HCT116 (cell line): ENCODE results near the gene SAMD14. TPM values are rescaled to one million over a fixed set of nuclear protein-coding genes. Genes with fewer than 3 reads are reported as not detected.

Source experiments
- ATAC-seq: fragments of 200-7000 bp; cut with Tn5 transposase; 2 replicates; pipeline ENCODE4 v1.9.1; 2020; ENCODE audit warnings: mild to moderate bottlenecking, moderate library complexity
- BruUV-seq: library from RNA; stranded (reverse); fragments of 400-500 nt; replicated peaks from 2 replicates; lab custom pipeline; 2021; lab: Mats Ljungman, UMichigan
- CTCF ChIA-PET: fragments of 300-600 bp; sonication (Branson Sonifier 250); formaldehyde crosslinking; loops from one replicate; lab custom pipeline; 2021; ENCODE audit warnings: antibody characterized with exemption; lab: Charles Lee
- POLR2A ChIA-PET: fragments of 300-600, 350-600 bp; sonication (Branson Sonifier 250); formaldehyde crosslinking; loops from one replicate; lab custom pipeline; 2021; ENCODE audit warnings: antibody characterized with exemption; lab: Charles Lee
- RAD21 ChIA-PET, 2 experiments: fragments of 300-600 bp; sonication (Branson Sonifier 250); formaldehyde crosslinking; loops; one replicate each; lab custom pipeline; 2023; ENCODE audit warnings: low total read pairs in 2 of 2; ENCODE audit not compliant: uncharacterized antibody in 2 of 2, unreplicated experiment in 2 of 2, low non-redundant PET in 1 of 2; lab: Charles Lee
- DNase-seq: peaks from one replicate; pipeline ENCODE4 v3.0.0-alpha.2; 2010; ENCODE audit warnings: low read depth, low spot score
- H2AFZ ChIP-seq: fragments of 200-600 bp; shearing (Covaris generic), sonication (generic); 2 replicates; pipeline ENCODE4 v1.6.1; 2017; ENCODE audit warnings: low read depth, mixed run types, mixed read lengths, antibody characterized with exemption, low read length; ENCODE audit not compliant: poor library complexity, severe bottlenecking
- H3K27ac ChIP-seq: 2 replicates; pipeline ENCODE4 v1.5.1; 2012; ENCODE audit warnings: low read depth, low read length
- H3K27me3 ChIP-seq: fragments of 200-600 bp; sonication (generic); 2 replicates; pipeline ENCODE4 v1.6.1; 2016; ENCODE audit warnings: mixed run types, low read length, mixed read lengths; ENCODE audit not compliant: insufficient read depth
- H3K36me3 ChIP-seq, 2 experiments: fragments of 200-500 bp in 1 of 2; fragments of 200-600 bp in 1 of 2; sonication (Bioruptor generic) in 1 of 2; sonication (generic) in 1 of 2; 2 replicates each; pipeline versions ENCODE4 v1.5.1 to v1.6.1; 2014 to 2016; ENCODE audit warnings: low read length in 2 of 2, inconsistent platforms in 1 of 2, mixed read lengths in 1 of 2, mixed run types in 1 of 2; ENCODE audit not compliant: insufficient read depth in 2 of 2, control insufficient read depth in 1 of 2
- H3K4me1 ChIP-seq, 2 experiments: fragments of 200-600 bp in 1 of 2; sonication (generic) in 1 of 2; 2 replicates each; pipeline versions ENCODE4 v1.5.1 to v1.6.1; 2012 to 2017; ENCODE audit warnings: low read length in 2 of 2, inconsistent platforms in 1 of 2, mild to moderate bottlenecking in 1 of 2, mixed read lengths in 1 of 2, mixed run types in 1 of 2, moderate library complexity in 1 of 2; ENCODE audit not compliant: insufficient read depth in 2 of 2, control insufficient read depth in 1 of 2
- H3K4me2 ChIP-seq: fragments of 200-600 bp; sonication (generic); 2 replicates; pipeline ENCODE4 v1.6.1; 2017; ENCODE audit warnings: mixed run types, low read length, mixed read lengths
- H3K4me3 ChIP-seq, 2 experiments: fragments of 200-600 bp in 1 of 2; sonication (generic) in 1 of 2; replicated peaks in 1 of 2; 2 replicates each; pipeline ENCODE4 v1.5.1; 2011 to 2016; ENCODE audit warnings: low read length in 2 of 2, control low read depth in 1 of 2, low read depth in 1 of 2, mild to moderate bottlenecking in 1 of 2, mixed read lengths in 1 of 2, mixed run types in 1 of 2
- H3K79me2 ChIP-seq: fragments of 200-600 bp; sonication (generic); 2 replicates; pipeline ENCODE4 v1.6.1; 2017; ENCODE audit warnings: mild to moderate bottlenecking, mixed run types, low read length, moderate library complexity, mixed read lengths; ENCODE audit not compliant: insufficient read depth
- H3K9ac ChIP-seq: fragments of 200-600 bp; sonication (generic); 2 replicates; pipeline ENCODE4 v1.6.1; 2016; ENCODE audit warnings: low read length, mixed read lengths
- H3K9me2 ChIP-seq: fragments of 200-600 bp; sonication (generic), shearing (Covaris generic); 2 replicates; pipeline ENCODE4 v1.6.1; 2017; ENCODE audit warnings: mixed run types, mild to moderate bottlenecking, moderate library complexity; ENCODE audit not compliant: insufficient read depth
- H3K9me3 ChIP-seq, 2 experiments: fragments of 200-500 bp in 1 of 2; fragments of 200-600 bp in 1 of 2; sonication (Bioruptor generic) in 1 of 2; sonication (generic) in 1 of 2; 2 replicates each; pipeline ENCODE4 v1.6.1; 2014 to 2017; ENCODE audit warnings: low read length in 2 of 2, mixed read lengths in 2 of 2, inconsistent platforms in 1 of 2, low read depth in 1 of 2, mild to moderate bottlenecking in 1 of 2, mixed run types in 1 of 2, moderate library complexity in 1 of 2; ENCODE audit not compliant: control insufficient read depth in 1 of 2, insufficient read depth in 1 of 2
- H4K20me1 ChIP-seq: fragments of 200-600 bp; sonication (generic), shearing (Covaris generic); 2 replicates; pipeline ENCODE4 v1.6.1; 2017; ENCODE audit warnings: mixed run types, mild to moderate bottlenecking, moderate library complexity; ENCODE audit not compliant: insufficient read depth
- CTCF ChIP-seq, 3 experiments: fragments of 200-600 bp in 1 of 3; sonication (generic) in 1 of 3; IDR thresholded peaks in 2 of 3; conservative IDR thresholded peaks in 1 of 3; 2 replicates each; pipeline ENCODE4 v1.5.1; 2012 to 2017; ENCODE audit warnings: low read depth in 2 of 3, low read length in 2 of 3, antibody characterized with exemption in 1 of 3, borderline replicate concordance in 1 of 3, control low read depth in 1 of 3, mild to moderate bottlenecking in 1 of 3, mixed read lengths in 1 of 3, mixed run types in 1 of 3, moderate library complexity in 1 of 3; ENCODE audit not compliant: insufficient read depth in 1 of 3
- RAD21 ChIP-seq: IDR thresholded peaks from 2 replicates; pipeline ENCODE4 v1.6.1; 2012; ENCODE audit warnings: low read depth, mild to moderate bottlenecking
- REST ChIP-seq: IDR thresholded peaks from 2 replicates; pipeline ENCODE4 v1.6.1; 2012; ENCODE audit warnings: low read depth
- ZFX ChIP-seq: fragments of 450-650 bp; IDR thresholded peaks from 2 replicates; pipeline ENCODE4 v1.6.1; 2017
- intact Hi-C: fragments of 100-400 bp; cut with micrococcal nuclease; formaldehyde crosslinking; loops from 2 replicates; pipeline ENCODE4 v1.10.0; 2022
- total RNA-seq: library from RNA; stranded (reverse); gene quantifications from one replicate; pipeline ENCODE4 v1.2.1, GENCODE V29; 2021; ENCODE audit not compliant: unreplicated experiment

Gene SAMD14
- total RNA-seq, 1 experiment from 2014 or later, result 1.5 TPM

- no peak for TF ChIP-seq REST
- TF ChIP-seq ZFX, result no peak
- TF ChIP-seq RAD21, result no peak
- TF ChIP-seq, all 23 proteins: peak for 0
These were observed 42.2 kb upstream of the SAMD14 start (continued) for GRCh38 chr17:50172130-50172529.

- no peaks in the 10 kb centered on the region for H3K79me2 ChIP-seq
- CTCF ChIA-PET, result interaction anchor here (1.2 to 4.2 kb wide), 2 partner anchors 11 to 26 kb away, joined by 4 to 59 read pairs; no protein-coding TSS in a partner anchor
- no peak overlapping the region for H3K4me2 ChIP-seq
- no TSS peak for BruUV-seq
- POLR2A ChIA-PET, result no interaction called here
- no peak overlapping the region for H3K27ac ChIP-seq
- no peaks in the 10 kb centered on the region for H3K36me3 ChIP-seq
- TF ChIP-seq CTCF (IDR thresholded peaks at IDR 0.05 in 2 of 3, conservative IDR thresholded peaks at IDR 0.05 in 1 of 3; ENCODE audit: borderline replicate concordance in 1 of 3, insufficient read depth in 1 of 3, low read depth in 2 of 3, low read length in 2 of 3), result no peak
- TF ChIP-seq, all 23 proteins: peak for 0
- DNase-seq, result no peak
- Histone ChIP-seq H2AFZ (no peak overlapping the region), H3K27me3 (no peaks in the 10 kb centered on the region), H3K9me2 (no peaks in the 10 kb centered on the region), H3K9me3 (no peaks in the 10 kb centered on the region), H3K4me3 (no peak overlapping the region), H4K20me1 (no peaks in the 10 kb centered on the region), H3K4me1 (peaks cover 15 to 57% of the 10 kb centered on the region in 2 experiments), H3K9ac (no peak overlapping the region)
- RAD21 ChIA-PET, result no interaction called here
- no peak for ATAC-seq
- intact Hi-C loops, result no loop called here
These were observed 41.6 kb upstream of the SAMD14 start for GRCh38 chr17:50171371-50172071.
